Pancreas (tissue), 10 donors: ENCODE measurements around the gene MROH2A. TPM values are rescaled to one million over a fixed set of nuclear protein-coding genes. Genes with fewer than 3 reads are reported as not detected.

Experiments
- ATAC-seq, 4 donors: fragments of 200-7000 bp; cut with Tn5 transposase; one replicate each; pipeline versions ENCODE4 v1.8.0 to v1.9.1; 2020; ENCODE audit warnings: mild to moderate bottlenecking in 4 of 4, moderate library complexity in 4 of 4
- DNase-seq, 6 donors: peaks; one replicate each; pipeline ENCODE4 v3.0.0-alpha.2; 2020
- FAIRE-seq: peaks from 2 replicates; lab custom pipeline; 2012; peaks lifted over from hg19 to GRCh38; lab: Jason Lieb, UNC
- H3K27ac ChIP-seq, 4 donors: fragments of 200-600 bp; sonication (generic); 1 replicate in 3 of 4; 2 replicates in 1 of 4; pipeline versions ENCODE4 v1.5.0 to v1.8.0; 2020
- H3K27me3 ChIP-seq, 4 donors: fragments of 200-600 bp; one replicate each; pipeline ENCODE4 v1.8.0; 2021
- H3K36me3 ChIP-seq, 3 donors: fragments of 200-600 bp; sonication (generic) in 1 of 3; one replicate each; pipeline versions ENCODE4 v1.5.0 to v1.8.0; 2020 to 2021
- H3K4me1 ChIP-seq, 3 donors: fragments of 200-600 bp; one replicate each; pipeline ENCODE4 v1.8.0; 2021
- H3K4me3 ChIP-seq, 4 donors: fragments of 200-600 bp; sonication (generic) in 2 of 4; one replicate each; pipeline versions ENCODE4 v1.5.0 to v1.8.0; 2020 to 2021
- H3K9me3 ChIP-seq, 4 donors: fragments of 200-600 bp; one replicate each; pipeline ENCODE4 v1.8.0; 2021
- WGBS, 2 donors: extraction: QIAGEN DNeasy Blood & Tissue Kit; methylation state at CpG; one replicate each; pipeline ENCODE4 v1.1.7; 2013; 5-methylcytosine and 5-hydroxymethylcytosine counted together
- intact Hi-C, 3 donors: fragments of 100-400 bp; cut with DNase I; formaldehyde crosslinking; loops; one replicate each; pipeline versions ENCODE4 v1.11.1 to v1.14.2; 2022
- polyA plus RNA-seq, 2 donors: library from polyadenylated mRNA; stranded (reverse); fragments of 200-250 nt; gene quantifications; one replicate each; pipeline ENCODE4 v1.2.3, GENCODE V29; 2013
- total RNA-seq, 6 donors: library from RNA; stranded (reverse); fragmentation: NEBNext Ultra II Directional in 4 of 6; extraction: Animal tissue kit (Norgen Biotek cat#: 25700) in 4 of 6; gene quantifications; one replicate each; pipeline versions ENCODE4 v1.2.1 to v1.2.4, GENCODE V29; 2021 to 2023
- TF ChIP-seq, protein P1 (sequence below), 4 donors: fragments of 200-600 bp; sonication (generic) in 3 of 4; IDR thresholded peaks; one replicate each; pipeline versions ENCODE4 v1.5.0 to v1.8.0; 2021; ENCODE audit warnings: antibody characterized with exemption in 4 of 4
- donor health status: healthy with polysubstance abuse.
- donor health status: DM: no; HTN: no; CAD: no; lungs with moderate emphysema.
- donor health status: DM: no; HTN: no; CAD: no.
- donor health status: control.
- donor health status: control.
- donor health status: Bipolar disorder and iron deficiency.
- donor health status: DM: yes; HTN: yes; CAD: no.
- donor health status: DM: no; HTN: no; CAD: no.
- donor health status: DM: no; HTN: no; CAD: no.
- donor health status: DM: yes; HTN: yes; CAD: no.

Gene MROH2A
- total and polyA plus RNA-seq, 8 donors: not detected

DNA sequence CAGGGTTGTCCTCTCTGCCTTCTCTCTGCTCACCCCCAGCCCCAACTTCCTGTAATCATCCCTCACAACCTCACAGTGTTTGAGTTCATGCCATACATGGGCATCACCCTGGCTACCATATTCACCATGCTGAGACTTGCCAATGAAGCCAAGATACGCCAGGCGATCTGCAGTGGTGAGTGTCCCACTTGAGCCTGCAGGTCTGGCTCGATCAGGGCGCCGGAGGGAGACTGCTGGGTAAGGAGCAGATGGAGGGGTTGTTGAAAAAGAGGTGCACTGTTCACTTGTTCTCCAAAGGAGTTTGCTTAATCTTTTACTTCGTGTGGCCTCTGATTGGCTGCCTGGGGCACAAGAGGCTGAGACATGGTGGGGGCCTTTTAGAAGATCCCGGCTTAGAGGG lies 14.6 kb downstream of the MROH2A start:
- intact Hi-C loops: no loop called here
- 75 to 91% methylated on average over 7 of the region's 7 CpGs for WGBS, 2 donors

DNA sequence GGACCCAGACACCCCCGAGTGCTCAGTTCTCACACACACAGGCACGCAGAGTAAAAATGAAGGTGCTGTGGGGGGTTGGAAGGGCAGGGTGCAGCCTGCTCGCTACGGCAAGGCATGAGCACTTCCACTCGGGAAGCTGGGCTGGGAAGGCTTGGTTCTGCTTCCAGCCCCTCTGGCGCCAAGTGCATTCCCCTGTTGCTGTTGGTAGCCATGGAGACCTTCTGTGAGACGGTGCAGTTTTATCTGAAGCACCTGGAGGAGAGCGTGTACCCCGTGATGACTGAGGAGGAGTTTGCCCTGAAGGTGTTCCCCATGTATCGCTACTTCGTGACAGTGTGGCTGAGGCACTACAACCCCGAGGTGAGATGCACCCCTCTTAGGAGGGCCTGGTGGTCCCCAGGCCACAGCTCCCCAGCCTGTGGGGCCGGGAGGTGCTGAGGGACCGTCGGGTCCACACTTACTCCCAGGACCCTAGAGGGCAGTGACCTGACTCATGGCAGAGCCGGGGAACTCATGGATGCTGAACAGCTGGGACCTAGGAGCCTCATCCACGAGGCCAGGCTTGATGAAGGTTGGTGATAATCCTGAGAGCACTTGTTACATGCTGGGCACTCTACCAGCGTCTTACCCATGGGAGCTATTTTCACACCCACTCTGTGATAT lies 15.5 kb downstream of the MROH2A start:
- DNase-seq (peak in 1 of 6 donors; percentile 24), ATAC-seq (no peak), FAIRE-seq (no peak)
- no peaks in the 10 kb centered on the region for H3K27me3 ChIP-seq
- H3K4me3 ChIP-seq: no peak overlapping the region
- no peak overlapping the region for H3K27ac ChIP-seq
- TF ChIP-seq, protein P1, sequence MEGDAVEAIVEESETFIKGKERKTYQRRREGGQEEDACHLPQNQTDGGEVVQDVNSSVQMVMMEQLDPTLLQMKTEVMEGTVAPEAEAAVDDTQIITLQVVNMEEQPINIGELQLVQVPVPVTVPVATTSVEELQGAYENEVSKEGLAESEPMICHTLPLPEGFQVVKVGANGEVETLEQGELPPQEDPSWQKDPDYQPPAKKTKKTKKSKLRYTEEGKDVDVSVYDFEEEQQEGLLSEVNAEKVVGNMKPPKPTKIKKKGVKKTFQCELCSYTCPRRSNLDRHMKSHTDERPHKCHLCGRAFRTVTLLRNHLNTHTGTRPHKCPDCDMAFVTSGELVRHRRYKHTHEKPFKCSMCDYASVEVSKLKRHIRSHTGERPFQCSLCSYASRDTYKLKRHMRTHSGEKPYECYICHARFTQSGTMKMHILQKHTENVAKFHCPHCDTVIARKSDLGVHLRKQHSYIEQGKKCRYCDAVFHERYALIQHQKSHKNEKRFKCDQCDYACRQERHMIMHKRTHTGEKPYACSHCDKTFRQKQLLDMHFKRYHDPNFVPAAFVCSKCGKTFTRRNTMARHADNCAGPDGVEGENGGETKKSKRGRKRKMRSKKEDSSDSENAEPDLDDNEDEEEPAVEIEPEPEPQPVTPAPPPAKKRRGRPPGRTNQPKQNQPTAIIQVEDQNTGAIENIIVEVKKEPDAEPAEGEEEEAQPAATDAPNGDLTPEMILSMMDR (IDR thresholded peaks at IDR 0.05): no peak
- no peaks in the 10 kb centered on the region for H3K36me3 ChIP-seq
- intact Hi-C loops: no loop called here
- H3K4me1 ChIP-seq: no peaks in the 10 kb centered on the region
- 72 to 79% methylated on average over 18 of the region's 18 CpGs for WGBS, 2 donors
- no peaks in the 10 kb centered on the region for H3K9me3 ChIP-seq

More for the DNA sequence above, 14.6 kb downstream of the MROH2A start:
- H3K27me3 ChIP-seq: no peaks in the 10 kb centered on the region
- TF ChIP-seq, protein P1 (IDR thresholded peaks at IDR 0.05): no peak
- no peaks in the 10 kb centered on the region for H3K9me3 ChIP-seq
- FAIRE-seq (no peak), ATAC-seq (no peak), DNase-seq (no peak)
- no peaks in the 10 kb centered on the region for H3K36me3 ChIP-seq
- no peak overlapping the region for H3K4me3 ChIP-seq
- H3K4me1 ChIP-seq: no peaks in the 10 kb centered on the region
- H3K27ac ChIP-seq: no peak overlapping the region

DNA sequence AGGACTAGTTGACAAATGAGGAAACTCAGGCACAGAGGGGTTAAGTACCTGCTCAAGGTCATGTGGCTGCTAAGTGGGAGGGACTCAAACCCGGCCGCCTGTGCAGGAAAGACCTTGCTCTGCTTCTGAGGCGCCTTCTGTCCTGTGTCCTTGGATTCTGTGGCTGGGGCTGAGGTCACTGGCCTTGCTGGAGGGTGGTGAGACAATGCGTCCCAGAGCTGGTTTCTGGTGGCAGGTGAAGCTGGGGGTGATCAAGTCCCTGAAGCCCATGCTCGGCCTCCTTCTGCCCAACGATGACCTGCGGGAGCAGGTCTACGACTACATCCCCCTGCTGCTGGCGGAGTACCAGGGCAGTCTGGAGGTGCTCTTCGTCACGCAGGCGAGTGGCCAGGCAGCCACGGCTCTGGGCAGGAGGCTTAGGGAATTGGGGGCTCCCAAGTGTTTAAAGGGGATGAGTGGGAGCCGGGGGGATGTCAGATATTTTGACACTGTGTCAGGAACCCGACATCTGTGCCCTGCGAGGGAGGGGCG lies 16.1 kb downstream of the MROH2A start:
- Histone ChIP-seq H3K4me1 (no peaks in the 10 kb centered on the region), H3K27ac (no peak overlapping the region), H3K36me3 (no peaks in the 10 kb centered on the region), H3K4me3 (no peak overlapping the region), H3K27me3 (no peaks in the 10 kb centered on the region), H3K9me3 (no peaks in the 10 kb centered on the region)
- TF ChIP-seq, protein P1 (IDR thresholded peaks at IDR 0.05): no peak
- DNase-seq (peak in 1 of 6 donors; percentile 21), ATAC-seq (no peak), FAIRE-seq (no peak)
- intact Hi-C loops: no loop called here
- WGBS, 2 donors: 59 to 66% methylated on average over 17 of the region's 17 CpGs

DNA sequence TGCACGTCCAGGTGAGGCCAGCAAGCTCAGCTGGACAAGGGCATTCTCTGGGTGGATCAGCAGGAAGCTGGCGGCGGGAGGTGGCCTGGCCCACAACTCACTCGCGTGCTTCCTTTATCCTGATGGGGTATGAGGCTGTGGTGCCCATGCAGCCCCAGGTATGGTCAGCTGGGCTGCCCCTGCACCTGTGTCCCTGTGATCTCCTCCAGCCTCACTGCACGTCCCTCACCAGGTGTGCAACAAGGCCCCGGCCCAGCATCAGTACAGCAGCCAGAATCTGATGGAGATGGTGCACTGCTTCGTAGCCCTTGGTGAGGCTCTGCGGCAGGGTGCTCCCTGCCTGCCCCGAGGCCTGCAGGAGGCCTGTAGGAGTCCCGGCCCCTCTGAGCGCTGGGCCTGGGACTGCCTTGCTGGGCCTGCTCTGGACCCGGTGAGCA lies 17.6 kb downstream of the MROH2A start:
- H3K9me3 ChIP-seq: no peaks in the 10 kb centered on the region
- DNase-seq (peak in 1 of 6 donors; percentile 37), FAIRE-seq (no peak), ATAC-seq (no peak)
- intact Hi-C loops: no loop called here
- no peak overlapping the region for H3K4me3 ChIP-seq
- no peak overlapping the region for H3K27ac ChIP-seq
- H3K27me3 ChIP-seq: no peaks in the 10 kb centered on the region
- TF ChIP-seq, protein P1 (IDR thresholded peaks at IDR 0.05): no peak
- no peaks in the 10 kb centered on the region for H3K36me3 ChIP-seq
- H3K4me1 ChIP-seq: no peaks in the 10 kb centered on the region
- 89 to 90% methylated on average over 13 of the region's 13 CpGs for WGBS, 2 donors

DNA sequence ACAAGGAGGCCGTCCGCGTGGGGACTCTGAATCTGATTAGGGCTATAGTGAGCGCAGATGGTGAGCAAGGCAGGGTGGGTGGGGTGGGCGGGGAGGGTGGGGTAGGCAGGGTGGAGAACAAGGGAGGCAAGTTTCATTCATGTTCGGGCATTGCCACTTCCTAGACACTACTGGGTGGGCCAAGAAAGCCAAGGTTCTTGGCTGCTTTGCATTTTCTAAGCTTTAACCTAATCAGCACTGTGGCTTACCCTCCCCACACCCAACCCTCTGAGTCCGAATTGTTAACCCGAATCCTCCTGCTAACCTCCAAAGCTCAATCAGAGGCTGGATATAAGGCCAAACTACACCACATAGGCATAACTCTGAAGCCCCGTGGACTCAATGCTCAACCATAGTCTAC lies 18.1 kb downstream of the MROH2A start:
- DNase-seq (no peak), FAIRE-seq (no peak), ATAC-seq (no peak)
- 84 to 95% methylated on average over 9 of the region's 9 CpGs for WGBS, 2 donors
- H3K4me1 ChIP-seq: no peaks in the 10 kb centered on the region
- TF ChIP-seq, protein P1 (IDR thresholded peaks at IDR 0.05): no peak
- no peaks in the 10 kb centered on the region for H3K36me3 ChIP-seq
- intact Hi-C loops: no loop called here
- H3K27ac ChIP-seq: no peak overlapping the region
- no peaks in the 10 kb centered on the region for H3K9me3 ChIP-seq
- H3K4me3 ChIP-seq: no peak overlapping the region
- H3K27me3 ChIP-seq: no peaks in the 10 kb centered on the region
